Aorta (tissue), 5 donors: Measurements from ENCODE around the gene KNSTRN. TPM values are rescaled to one million over a fixed set of nuclear protein-coding genes. Genes with fewer than 3 reads are reported as not detected.

Experiments used
- ATAC-seq: fragments of 200-7000 bp; cut with Tn5 transposase; one replicate; pipeline ENCODE4 v1.9.1; 2022; ENCODE audit warnings: moderate library complexity; ENCODE audit not compliant: low FRiP score
- DNase-seq, 2 donors: peaks; one replicate each; pipeline ENCODE4 v3.0.0-alpha.2; 2020
- H3K27ac ChIP-seq, 2 donors: one replicate each; pipeline ENCODE4 v1.5.1; 2013; ENCODE audit warnings: low read length in 2 of 2, mild to moderate bottlenecking in 2 of 2, moderate library complexity in 2 of 2, control low read depth in 1 of 2, inconsistent platforms in 1 of 2, low read depth in 1 of 2
- H3K27me3 ChIP-seq, 2 donors: one replicate each; pipeline ENCODE4 v1.6.1; 2013; ENCODE audit warnings: control low read depth in 1 of 2, low read length in 1 of 2, mild to moderate bottlenecking in 1 of 2, moderate library complexity in 1 of 2; ENCODE audit not compliant: insufficient read depth in 2 of 2, control insufficient read depth in 1 of 2
- H3K36me3 ChIP-seq, 2 donors: one replicate each; pipeline ENCODE4 v1.6.1; 2013; ENCODE audit warnings: control low read depth in 1 of 2, low read length in 1 of 2, mild to moderate bottlenecking in 1 of 2; ENCODE audit not compliant: insufficient read depth in 2 of 2, control insufficient read depth in 1 of 2
- H3K4me1 ChIP-seq, 2 donors: one replicate each; pipeline ENCODE4 v1.6.1; 2013; ENCODE audit warnings: low read length in 2 of 2, control low read depth in 1 of 2, mild to moderate bottlenecking in 1 of 2, moderate library complexity in 1 of 2; ENCODE audit not compliant: insufficient read depth in 2 of 2, control insufficient read depth in 1 of 2
- H3K4me3 ChIP-seq, 2 donors: one replicate each; pipeline ENCODE4 v1.5.1; 2013; ENCODE audit warnings: low read length in 2 of 2, control low read depth in 1 of 2, mild to moderate bottlenecking in 1 of 2
- H3K9me3 ChIP-seq: one replicate; pipeline ENCODE4 v1.6.1; 2013; ENCODE audit warnings: mild to moderate bottlenecking, low read length; ENCODE audit not compliant: control insufficient read depth
- WGBS, 2 donors: extraction: QIAGEN DNeasy Blood & Tissue Kit; methylation state at CpG; one replicate each; pipeline ENCODE4 v1.1.7; 2013; 5-methylcytosine and 5-hydroxymethylcytosine counted together
- intact Hi-C, 2 donors: fragments of 100-400 bp; cut with DNase I; formaldehyde crosslinking; loops; one replicate each; pipeline versions ENCODE4 v1.14.2 to v1.15.0; 2022
- polyA plus RNA-seq, 2 donors: library from polyadenylated mRNA; stranded (reverse); fragments of 200-250 nt; gene quantifications; one replicate each; pipeline ENCODE4 v1.2.3, GENCODE V29; 2013
- total RNA-seq, 2 donors: library from RNA; stranded (reverse); fragmentation: NEBNext Ultra II Directional; extraction: Animal tissue kit (Norgen Biotek cat#: 25700); gene quantifications; one replicate each; pipeline ENCODE4 v1.2.1, GENCODE V29; 2021
- donor health status: healthy with polysubstance abuse.
- donor health status: Bipolar disorder and iron deficiency.
- donor health status: DM: no; HTN: no; CAD: no.
- donor health status: DM: no; HTN: no; CAD: no.
- donor health status: DM: yes; HTN: yes; CAD: no.

KNSTRN gene
- total and polyA plus RNA-seq, 4 donors = 3.1 to 7.6 (median 5.4) TPM

DNA sequence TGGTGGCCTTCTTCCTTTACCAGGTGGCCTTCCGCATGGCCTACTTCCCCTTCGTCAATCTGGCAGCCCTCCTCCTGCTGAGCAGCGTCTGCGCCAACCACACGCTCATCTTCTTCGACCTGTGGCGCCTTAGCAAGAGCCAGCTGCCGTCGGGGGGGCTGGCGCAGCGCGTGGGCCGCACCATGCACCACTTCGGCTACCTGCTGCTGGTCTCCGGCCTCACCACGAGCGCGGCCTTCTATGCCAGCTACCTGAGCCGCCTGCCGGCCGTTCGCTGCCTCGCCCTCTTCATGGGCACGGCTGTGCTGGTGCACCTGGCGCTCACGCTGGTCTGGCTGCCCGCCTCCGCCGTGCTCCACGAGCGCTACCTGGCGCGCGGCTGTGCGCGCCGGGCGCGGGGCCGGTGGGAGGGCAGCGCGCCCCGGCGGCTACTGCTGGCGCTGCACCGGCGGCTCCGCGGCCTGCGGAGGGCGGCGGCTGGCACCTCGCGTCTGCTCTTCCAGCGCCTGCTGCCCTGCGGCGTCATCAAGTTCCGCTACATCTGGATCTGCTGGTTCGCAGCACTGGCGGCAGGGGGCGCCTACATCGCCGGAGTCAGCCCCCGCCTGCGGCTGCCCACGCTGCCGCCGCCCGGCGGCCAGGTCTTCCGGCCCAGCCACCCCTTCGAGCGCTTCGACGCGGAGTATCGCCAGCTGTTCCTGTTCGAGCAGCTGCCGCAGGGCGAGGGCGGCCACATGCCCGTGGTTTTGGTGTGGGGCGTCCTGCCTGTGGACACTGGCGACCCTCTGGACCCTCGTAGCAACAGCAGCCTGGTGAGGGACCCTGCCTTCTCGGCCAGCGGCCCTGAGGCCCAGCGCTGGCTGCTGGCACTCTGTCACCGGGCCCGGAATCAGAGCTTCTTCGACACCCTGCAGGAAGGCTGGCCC, 14.6 kb upstream of the KNSTRN start:
- 16 to 20% methylated on average over 86 to 91 of the region's 91 CpGs for WGBS, 2 donors
- ATAC-seq (peak; percentile 90), DNase-seq (peak; percentile 91 to 94)
- H3K36me3 ChIP-seq = no peaks in the 10 kb centered on the region
- no peak overlapping the region for H3K4me3 ChIP-seq
- H3K9me3 ChIP-seq = no peaks in the 10 kb centered on the region
- no peak overlapping the region for H3K27ac ChIP-seq
- H3K27me3 ChIP-seq = no peaks in the 10 kb centered on the region
- H3K4me1 ChIP-seq = no peaks in the 10 kb centered on the region
- intact Hi-C loops = loop anchor here (5.0 kb wide), 4 partner anchors 39 to 91 kb away; partner anchors contain the start of genes INAFM2 (in 1 of the 2) and IVD (in 1 of the 2)

DNA sequence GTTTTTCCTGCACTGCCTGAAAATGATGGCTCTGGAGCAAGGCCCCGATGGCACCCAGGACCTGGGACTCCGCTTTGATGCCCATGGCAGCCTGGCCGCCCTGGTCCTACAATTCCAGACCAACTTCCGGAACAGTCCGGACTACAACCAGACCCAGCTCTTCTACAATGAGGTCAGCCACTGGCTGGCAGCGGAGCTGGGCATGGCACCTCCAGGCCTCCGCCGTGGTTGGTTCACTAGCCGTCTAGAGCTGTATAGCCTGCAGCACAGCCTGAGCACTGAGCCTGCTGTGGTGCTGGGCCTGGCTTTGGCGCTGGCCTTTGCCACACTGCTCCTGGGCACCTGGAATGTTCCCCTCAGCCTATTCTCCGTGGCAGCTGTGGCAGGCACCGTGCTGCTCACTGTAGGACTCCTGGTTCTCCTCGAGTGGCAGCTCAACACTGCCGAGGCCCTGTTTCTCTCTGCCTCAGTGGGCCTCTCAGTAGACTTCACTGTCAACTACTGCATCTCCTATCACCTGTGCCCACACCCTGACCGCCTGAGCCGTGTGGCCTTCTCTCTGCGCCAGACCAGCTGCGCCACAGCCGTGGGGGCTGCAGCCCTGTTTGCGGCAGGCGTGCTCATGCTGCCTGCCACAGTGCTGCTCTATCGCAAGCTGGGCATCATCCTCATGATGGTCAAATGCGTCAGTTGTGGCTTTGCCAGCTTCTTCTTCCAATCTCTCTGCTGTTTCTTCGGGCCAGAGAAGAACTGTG, 13.6 kb upstream of the KNSTRN start:
- H3K27ac ChIP-seq = no peak overlapping the region
- no peaks in the 10 kb centered on the region for H3K4me1 ChIP-seq
- intact Hi-C loops = loop anchor here (5.0 kb wide), 4 partner anchors 38 to 92 kb away; partner anchors contain the start of genes INAFM2 (in 1 of the 2) and IVD (in 1 of the 2)
- no peaks in the 10 kb centered on the region for H3K36me3 ChIP-seq
- DNase-seq (peak in 1 of 2 donors; percentile 65), ATAC-seq (no peak)
- H3K4me3 ChIP-seq = no peak overlapping the region
- WGBS, 2 donors = 97% methylated on average over 24 of the region's 24 CpGs
- H3K9me3 ChIP-seq = no peaks in the 10 kb centered on the region
- H3K27me3 ChIP-seq = no peaks in the 10 kb centered on the region

DNA sequence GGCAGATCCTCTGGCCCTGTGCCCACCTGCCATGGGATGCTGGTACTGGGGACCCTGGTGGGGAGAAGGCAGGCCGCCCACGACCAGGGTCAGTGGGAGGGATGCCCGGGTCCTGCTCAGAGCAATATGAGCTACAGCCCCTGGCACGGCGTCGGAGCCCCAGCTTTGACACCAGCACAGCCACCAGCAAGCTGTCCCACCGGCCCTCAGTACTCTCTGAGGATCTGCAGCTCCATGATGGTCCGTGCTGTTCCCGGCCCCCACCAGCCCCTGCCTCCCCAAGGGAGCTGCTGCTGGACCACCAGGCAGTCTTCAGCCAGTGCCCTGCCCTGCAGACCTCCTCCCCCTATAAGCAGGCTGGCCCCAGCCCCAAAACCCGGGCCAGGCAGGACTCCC, 13.0 kb upstream of the KNSTRN start:
- no peak overlapping the region for H3K27ac ChIP-seq
- 92 to 93% methylated on average over 10 of the region's 10 CpGs for WGBS, 2 donors
- H3K36me3 ChIP-seq = no peaks in the 10 kb centered on the region
- no peaks in the 10 kb centered on the region for H3K4me1 ChIP-seq
- H3K4me3 ChIP-seq = no peak overlapping the region
- no peaks in the 10 kb centered on the region for H3K9me3 ChIP-seq
- no peaks in the 10 kb centered on the region for H3K27me3 ChIP-seq
- no peak for ATAC-seq
- DNase-seq = peak in 1 of 2 donors; percentile 71
- intact Hi-C loops = loop anchor here (5.0 kb wide), 4 partner anchors 38 to 92 kb away; partner anchors contain the start of genes INAFM2 (in 1 of the 2) and IVD (in 1 of the 2)

DNA sequence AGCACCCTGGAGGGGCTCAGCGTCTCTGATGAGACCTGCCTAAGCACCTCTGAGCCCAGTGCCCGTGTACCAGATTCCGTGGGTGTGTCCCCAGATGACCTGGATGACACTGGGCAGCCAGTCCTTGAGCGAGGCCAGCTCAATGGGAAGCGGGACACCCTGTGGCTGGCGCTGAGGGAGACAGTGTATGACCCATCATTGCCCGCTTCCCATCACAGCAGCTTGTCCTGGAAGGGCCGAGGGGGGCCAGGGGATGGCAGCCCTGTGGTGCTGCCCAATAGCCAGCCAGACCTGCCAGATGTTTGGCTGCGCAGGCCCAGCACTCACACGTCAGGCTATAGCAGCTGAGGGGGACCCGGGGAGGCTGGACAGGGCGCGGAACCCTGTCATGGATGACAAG, 12.6 kb upstream of the KNSTRN start:
- ATAC-seq = no peak
- intact Hi-C loops = loop anchor here (5.0 kb wide), 4 partner anchors 37 to 93 kb away; partner anchors contain the start of genes INAFM2 (in 1 of the 2) and IVD (in 1 of the 2)
- 94 to 95% methylated on average over 13 of the region's 13 CpGs for WGBS, 2 donors

DNA sequence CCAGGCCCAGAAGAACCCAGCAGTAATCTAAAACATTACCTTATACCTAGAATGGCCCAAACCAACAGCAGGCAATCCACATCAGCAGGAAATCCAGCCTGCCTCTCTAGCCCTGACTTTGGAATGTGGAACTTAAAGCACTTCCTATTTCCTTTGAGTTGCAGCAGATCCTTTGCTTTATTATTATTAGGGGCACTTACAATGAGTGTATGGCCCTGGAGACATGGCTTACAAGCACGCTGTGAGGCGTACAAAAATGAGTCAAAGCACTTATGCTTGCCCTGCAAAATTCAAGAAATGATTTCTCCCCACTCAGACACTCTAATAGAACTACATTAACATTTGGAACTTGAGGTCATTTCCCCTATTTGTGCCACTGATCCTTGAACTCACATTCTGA, 9.5 kb upstream of the KNSTRN start:
- ATAC-seq (no peak), DNase-seq (no peak)
- no peaks in the 10 kb centered on the region for H3K27me3 ChIP-seq
- no peaks in the 10 kb centered on the region for H3K9me3 ChIP-seq
- no peak overlapping the region for H3K27ac ChIP-seq
- H3K4me1 ChIP-seq = no peaks in the 10 kb centered on the region
- intact Hi-C loops = no loop called here
- H3K36me3 ChIP-seq = no peaks in the 10 kb centered on the region
- H3K4me3 ChIP-seq = no peak overlapping the region
- 49 to 70% methylated on average over 2 of the region's 2 CpGs for WGBS, 2 donors

More for the DNA sequence above, 12.6 kb upstream of the KNSTRN start:
- DNase-seq = peak in 1 of 2 donors; percentile 55
- Histone ChIP-seq H3K27me3 (no peaks in the 10 kb centered on the region), H3K4me1 (no peaks in the 10 kb centered on the region), H3K4me3 (no peak overlapping the region), H3K27ac (no peak overlapping the region), H3K9me3 (no peaks in the 10 kb centered on the region), H3K36me3 (no peaks in the 10 kb centered on the region)

DNA sequence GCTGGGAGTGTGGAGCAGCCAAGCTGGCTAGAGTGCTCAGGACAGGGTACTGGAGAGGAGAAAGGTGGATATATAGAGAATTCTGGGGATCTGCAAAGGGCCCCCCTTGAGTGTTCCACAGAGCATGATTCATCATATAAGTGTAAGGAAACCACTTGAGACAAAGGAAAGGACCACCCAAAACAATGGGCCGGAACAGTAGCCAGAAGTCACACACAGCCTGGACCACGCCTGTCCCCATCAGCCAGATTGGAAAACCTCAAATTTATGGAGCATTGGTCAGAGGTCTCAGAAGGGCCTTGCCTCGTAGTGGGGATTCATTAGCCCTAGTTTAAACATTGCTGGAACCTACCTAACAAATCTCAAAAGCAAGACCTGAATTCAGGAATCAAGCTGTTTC, 4.9 kb upstream of the KNSTRN start:
- Histone ChIP-seq H3K4me1 (no peaks in the 10 kb centered on the region), H3K27me3 (no peaks in the 10 kb centered on the region), H3K27ac (no peak overlapping the region), H3K36me3 (no peaks in the 10 kb centered on the region), H3K9me3 (no peaks in the 10 kb centered on the region), H3K4me3 (no peak overlapping the region)
- DNase-seq (no peak), ATAC-seq (no peak)
- 88 to 92% methylated on average over 3 of the region's 3 CpGs for WGBS, 2 donors
- intact Hi-C loops = no loop called here

DNA sequence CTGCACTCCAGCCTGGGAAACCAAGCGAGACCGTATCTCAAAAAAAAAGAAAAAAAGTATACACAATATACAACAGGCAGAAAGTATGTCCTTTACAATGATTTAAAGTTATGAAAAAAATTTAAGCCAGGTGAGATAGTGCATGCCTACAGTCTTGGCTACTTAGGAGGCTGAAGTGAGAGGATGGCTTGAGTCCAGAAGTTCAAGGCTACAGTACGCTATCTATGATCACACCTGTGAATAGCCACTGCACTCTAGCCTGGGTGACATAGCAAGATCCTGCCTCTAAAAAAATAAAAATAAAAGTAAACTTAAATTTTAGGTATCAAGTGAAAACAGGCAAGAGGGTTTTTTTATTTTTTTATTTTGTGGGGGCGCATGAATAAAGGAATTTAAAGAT, 3.1 kb upstream of the KNSTRN start:
- no peak overlapping the region for H3K4me3 ChIP-seq
- ATAC-seq = no peak
- intact Hi-C loops = no loop called here
- no peaks in the 10 kb centered on the region for H3K36me3 ChIP-seq
- H3K27me3 ChIP-seq = no peaks in the 10 kb centered on the region
- peaks cover 0 to 2% of the 10 kb centered on the region in 2 donors for H3K4me1 ChIP-seq
- no peak overlapping the region for H3K27ac ChIP-seq
- WGBS, 2 donors = 87 to 88% methylated on average over 4 of the region's 4 CpGs
- DNase-seq = no peak
- H3K9me3 ChIP-seq = no peaks in the 10 kb centered on the region

DNA sequence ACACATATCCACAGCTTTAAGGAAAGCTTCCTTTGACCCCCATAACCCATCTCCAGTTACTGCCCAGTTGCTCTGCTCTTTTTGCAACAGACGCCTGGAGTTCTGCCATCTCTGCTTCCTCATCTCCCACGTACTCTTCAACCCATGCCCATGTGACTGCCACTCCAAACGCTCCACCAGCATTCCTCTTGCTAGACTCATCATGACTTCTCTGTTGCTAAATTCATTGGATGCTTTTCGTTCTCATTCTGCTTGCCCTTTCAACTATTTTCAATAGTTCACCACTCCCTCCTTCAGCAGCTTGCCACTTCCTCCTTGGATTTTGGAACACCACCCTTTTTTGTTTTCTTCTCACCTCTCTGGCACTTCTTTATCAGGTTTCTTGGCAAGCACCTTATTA, 2.7 kb upstream of the KNSTRN start:
- Histone ChIP-seq H3K4me1 (peaks cover 0 to 2% of the 10 kb centered on the region in 2 donors), H3K4me3 (no peak overlapping the region), H3K27ac (no peak overlapping the region), H3K9me3 (no peaks in the 10 kb centered on the region), H3K27me3 (no peaks in the 10 kb centered on the region), H3K36me3 (no peaks in the 10 kb centered on the region)
- WGBS, 2 donors = 7 to 9% methylated on average over 4 of the region's 4 CpGs
- DNase-seq (peak in 1 of 2 donors; percentile 86), ATAC-seq (no peak)
- intact Hi-C loops = no loop called here
